Endothelial cell of umbilical vein (primary cell): Measurements from ENCODE around the gene SSBP3.

Experiments used
- CTCF ChIP-seq, 2 donors: IDR thresholded peaks; 1 replicate in 1 of 2; 2 replicates in 1 of 2; pipeline ENCODE4 v1.5.1; 2011; ENCODE audit warnings: low read length in 2 of 2, mild to moderate bottlenecking in 2 of 2, moderate library complexity in 2 of 2, control low read depth in 1 of 2, inconsistent platforms in 1 of 2, low read depth in 1 of 2; ENCODE audit not compliant: insufficient read depth in 1 of 2; ENCODE audit errors: extremely low read depth in 1 of 2
- EZH2 ChIP-seq: IDR thresholded peaks from 2 replicates; pipeline ENCODE4 v1.6.1; 2012; ENCODE audit warnings: borderline replicate concordance, low read depth, mild to moderate bottlenecking, moderate library complexity, low read length, inconsistent platforms; ENCODE audit not compliant: severe bottlenecking
- FOS ChIP-seq: IDR thresholded peaks from 2 replicates; pipeline ENCODE4 v1.6.1; 2011; ENCODE audit warnings: mild to moderate bottlenecking, low read length, moderate library complexity, borderline replicate concordance; ENCODE audit not compliant: insufficient read depth
- GATA2 ChIP-seq: IDR thresholded peaks from 2 replicates; pipeline ENCODE4 v1.7.0; 2011; ENCODE audit warnings: low read depth, mild to moderate bottlenecking, moderate library complexity, mixed read lengths, low read length; ENCODE audit not compliant: insufficient read length, insufficient read depth
- JUN ChIP-seq: IDR thresholded peaks from 2 replicates; pipeline ENCODE4 v1.6.1; 2011; ENCODE audit warnings: borderline replicate concordance, low read depth; ENCODE audit not compliant: insufficient read length, insufficient read depth
- MAX ChIP-seq: IDR thresholded peaks from 2 replicates; pipeline ENCODE4 v1.6.1; 2011; ENCODE audit not compliant: insufficient read depth, insufficient read length
- MYC ChIP-seq: IDR thresholded peaks from one replicate; pipeline ENCODE4 v1.6.1; 2011; ENCODE audit warnings: mild to moderate bottlenecking, low read depth, low read length
- POLR2A ChIP-seq: IDR thresholded peaks from 2 replicates; pipeline ENCODE4 v1.6.1; 2012; ENCODE audit warnings: low read depth, mild to moderate bottlenecking, control low read depth, low read length
- POLR2AphosphoS5 ChIP-seq: IDR thresholded peaks from 2 replicates; pipeline ENCODE4 v1.6.1; 2012; ENCODE audit warnings: low read depth, mild to moderate bottlenecking, control low read depth, low read length, moderate library complexity; ENCODE audit not compliant: insufficient read depth

GRCh38 chr1:54407154-54407403 lies 885 bp upstream of the SSBP3 start:
- TF ChIP-seq POLR2AphosphoS5 (no peak), CTCF (IDR thresholded peaks at IDR 0.05; ENCODE audit: extremely low read depth in 1 of 2, insufficient read depth in 1 of 2, low read depth in 1 of 2, low read length in 2 of 2) (no peak), EZH2 (no peak), POLR2A (no peak), MAX (no peak), FOS (no peak), MYC (no peak), JUN (no peak), GATA2 (no peak)
